Neuronal stem cell (in vitro differentiated cells): ENCODE measurements around the gene ADGRA1.

Experiments
- DNase-seq: peaks from one replicate; pipeline ENCODE4 v3.0.0-alpha.2; 2013; ENCODE audit warnings: low spot score
- H2AFZ ChIP-seq: one replicate; pipeline ENCODE4 v1.6.1; 2013; ENCODE audit warnings: mild to moderate bottlenecking, low read length, inconsistent platforms
- H2AK5ac ChIP-seq: 2 replicates; pipeline ENCODE4 v1.6.1; 2013; ENCODE audit warnings: low read depth, mild to moderate bottlenecking, inconsistent platforms, low read length, moderate library complexity, mixed read lengths
- H2BK120ac ChIP-seq: 2 replicates; pipeline ENCODE4 v1.6.1; 2013; ENCODE audit warnings: low read depth, mild to moderate bottlenecking, inconsistent platforms, low read length, moderate library complexity, mixed read lengths
- H2BK12ac ChIP-seq: one replicate; pipeline ENCODE4 v1.6.1; 2013; ENCODE audit warnings: low read length, inconsistent platforms
- H2BK15ac ChIP-seq: 2 replicates; pipeline ENCODE4 v1.6.1; 2013; ENCODE audit warnings: mild to moderate bottlenecking, low read length, inconsistent platforms, mixed read lengths
- H2BK5ac ChIP-seq: one replicate; pipeline ENCODE4 v1.6.1; 2013; ENCODE audit warnings: inconsistent platforms, mild to moderate bottlenecking, low read length, moderate library complexity
- H3K14ac ChIP-seq: one replicate; pipeline ENCODE4 v1.6.1; 2013; ENCODE audit warnings: low read length, inconsistent platforms
- H3K18ac ChIP-seq: 2 replicates; pipeline ENCODE4 v1.6.1; 2013; ENCODE audit warnings: low read length, inconsistent platforms
- H3K23ac ChIP-seq: 2 replicates; pipeline ENCODE4 v1.6.1; 2013; ENCODE audit warnings: low read depth, mild to moderate bottlenecking, mixed read lengths, low read length, inconsistent platforms; ENCODE audit not compliant: poor library complexity
- H3K27ac ChIP-seq: replicated peaks from 3 replicates; pipeline ENCODE4 v1.5.1; 2013; ENCODE audit warnings: low read length, inconsistent platforms
- H3K27me3 ChIP-seq, 3 experiments: 2 replicates each; pipeline ENCODE4 v1.6.1; 2013; ENCODE audit warnings: low read length in 3 of 3, mild to moderate bottlenecking in 2 of 3, inconsistent platforms in 1 of 3, low read depth in 1 of 3, mixed read lengths in 1 of 3, moderate library complexity in 1 of 3; ENCODE audit not compliant: control insufficient read depth in 3 of 3, insufficient read depth in 3 of 3
- H3K36me3 ChIP-seq, 2 donors: replicated peaks in 1 of 2; 2 replicates each; pipeline ENCODE4 v1.6.1; 2013; ENCODE audit warnings: low read length in 2 of 2; ENCODE audit not compliant: control insufficient read depth in 2 of 2, insufficient read depth in 2 of 2
- H3K4ac ChIP-seq: 2 replicates; pipeline ENCODE4 v1.6.1; 2013; ENCODE audit warnings: inconsistent platforms, mild to moderate bottlenecking, low read length, moderate library complexity
- H3K4me1 ChIP-seq, 2 donors: 1 replicate in 1 of 2; 2 replicates in 1 of 2; pipeline ENCODE4 v1.6.1; 2013; ENCODE audit warnings: low read length in 2 of 2, low read depth in 1 of 2; ENCODE audit not compliant: control insufficient read depth in 2 of 2, insufficient read depth in 1 of 2
- H3K4me2 ChIP-seq: one replicate; pipeline ENCODE4 v1.6.1; 2013; ENCODE audit warnings: mild to moderate bottlenecking, low read length, inconsistent platforms; ENCODE audit not compliant: insufficient read depth, poor library complexity, severe bottlenecking
- H3K4me3 ChIP-seq, 2 donors: 2 replicates each; pipeline ENCODE4 v1.5.1; 2013; ENCODE audit warnings: low read length in 2 of 2, mild to moderate bottlenecking in 2 of 2, inconsistent platforms in 1 of 2, moderate library complexity in 1 of 2
- H3K79me1 ChIP-seq: one replicate; pipeline ENCODE4 v1.6.1; 2013; ENCODE audit warnings: low read depth, mild to moderate bottlenecking, inconsistent platforms, low read length, moderate library complexity
- H3K9ac ChIP-seq: one replicate; pipeline ENCODE4 v1.6.1; 2013; ENCODE audit warnings: mild to moderate bottlenecking, low read depth, low read length, inconsistent platforms; ENCODE audit not compliant: poor library complexity
- H3K9me3 ChIP-seq, 2 donors: replicated peaks in 1 of 2; 2 replicates each; pipeline versions ENCODE3 to v1.6.1; 2013; ENCODE audit warnings: low read length in 2 of 2, mild to moderate bottlenecking in 2 of 2, inconsistent platforms in 1 of 2, low read depth in 1 of 2, mixed read lengths in 1 of 2, moderate library complexity in 1 of 2; ENCODE audit not compliant: control insufficient read depth in 2 of 2, insufficient read depth in 1 of 2
- H4K8ac ChIP-seq: one replicate; pipeline ENCODE4 v1.6.1; 2013; ENCODE audit warnings: low read depth, mild to moderate bottlenecking, inconsistent platforms, low read length, moderate library complexity
- H4K91ac ChIP-seq: one replicate; pipeline ENCODE4 v1.6.1; 2013; ENCODE audit warnings: low read length, low read depth, mild to moderate bottlenecking, inconsistent platforms; ENCODE audit not compliant: poor library complexity
- WGBS, 2 donors: extraction: QIAGEN DNeasy Blood & Tissue Kit; methylation state at CpG; one replicate each; pipeline ENCODE4 v1.1.7; 2013; ENCODE audit warnings: missing lambda C conversion rate in 2 of 2, mixed read lengths in 1 of 2; ENCODE audit not compliant: insufficient read length in 2 of 2, insufficient replicate concordance in 1 of 2; ENCODE audit errors: extremely low coverage in 2 of 2; 5-methylcytosine and 5-hydroxymethylcytosine counted together

ADGRA1 gene

DNA sequence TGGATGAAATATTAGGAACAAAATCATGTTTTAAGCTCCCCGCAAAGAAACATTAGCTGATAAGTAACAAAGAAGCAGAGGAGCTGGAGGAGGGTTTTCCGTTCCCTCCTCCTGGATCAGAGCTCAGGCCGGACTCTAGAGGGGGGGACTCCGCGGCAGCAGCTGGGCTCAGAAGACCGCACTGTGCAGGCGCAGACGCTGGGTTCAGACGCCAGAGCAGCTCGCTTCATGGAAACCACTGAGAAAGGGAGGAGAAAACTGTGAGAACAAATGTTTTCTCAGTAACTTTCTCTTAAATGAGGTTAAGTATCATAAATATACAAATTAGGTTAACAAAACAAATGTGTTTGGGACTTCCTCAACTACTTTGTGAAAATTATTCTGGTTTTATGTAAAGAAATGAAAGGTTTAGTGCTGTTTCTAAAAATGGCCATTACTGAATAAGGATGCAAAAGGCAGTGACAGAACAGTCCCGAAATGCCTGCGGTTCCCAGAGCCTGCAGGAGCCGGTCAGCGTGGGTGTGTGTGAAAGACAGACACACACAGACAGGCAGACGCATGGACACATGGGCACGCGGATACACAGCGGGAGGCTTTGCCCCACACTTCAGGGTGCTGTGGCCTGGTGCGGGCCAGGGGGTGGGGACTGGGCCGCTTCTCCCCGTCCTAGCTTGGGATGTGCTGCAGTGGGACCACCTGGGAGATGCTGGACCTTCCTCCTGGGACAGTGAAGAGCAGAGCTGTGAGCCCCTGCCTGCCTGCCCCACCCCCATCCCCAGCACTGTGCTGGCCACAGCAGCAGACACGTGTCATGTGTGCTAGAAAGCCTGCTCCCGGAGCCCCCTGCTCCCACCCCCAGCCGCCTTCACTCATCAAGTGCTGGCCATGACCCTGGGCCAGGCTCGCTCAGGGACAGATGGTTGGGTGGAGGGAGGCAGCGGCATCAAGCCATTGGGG is 20.3 kb upstream of the ADGRA1 start:
- no peaks in the 10 kb centered on the region for H3K36me3 ChIP-seq
- H3K79me1 ChIP-seq = no peaks in the 10 kb centered on the region
- no peak overlapping the region for H4K91ac ChIP-seq
- WGBS, 2 donors = no CpG with 5 or more reads among the region's 26 CpGs
- H3K4me1 ChIP-seq = no peaks in the 10 kb centered on the region
- H2AK5ac ChIP-seq = peak overlapping the region; percentile 56
- H3K4me2 ChIP-seq = no peak overlapping the region
- H3K23ac ChIP-seq = peak overlapping the region; percentile 68
- H3K9ac ChIP-seq = peak overlapping the region; percentile 81
- H4K8ac ChIP-seq = no peak overlapping the region
- peak overlapping the region; percentile 3 for H2BK12ac ChIP-seq
- H3K14ac ChIP-seq = peak overlapping the region; percentile 94
- H2BK5ac ChIP-seq = no peak overlapping the region
- no peak overlapping the region for H2BK15ac ChIP-seq
- no peak for DNase-seq
- no peak overlapping the region for H3K4me3 ChIP-seq
- H3K27ac ChIP-seq = no peak overlapping the region
- H3K27me3 ChIP-seq = peaks cover 0 to 5% (median 0%) of the 10 kb centered on the region in 3 experiments
- H3K9me3 ChIP-seq = no peaks in the 10 kb centered on the region
- no peak overlapping the region for H2AFZ ChIP-seq
- H3K4ac ChIP-seq = no peak overlapping the region
- no peak overlapping the region for H2BK120ac ChIP-seq
- H3K18ac ChIP-seq = peak overlapping the region; percentile 89

DNA sequence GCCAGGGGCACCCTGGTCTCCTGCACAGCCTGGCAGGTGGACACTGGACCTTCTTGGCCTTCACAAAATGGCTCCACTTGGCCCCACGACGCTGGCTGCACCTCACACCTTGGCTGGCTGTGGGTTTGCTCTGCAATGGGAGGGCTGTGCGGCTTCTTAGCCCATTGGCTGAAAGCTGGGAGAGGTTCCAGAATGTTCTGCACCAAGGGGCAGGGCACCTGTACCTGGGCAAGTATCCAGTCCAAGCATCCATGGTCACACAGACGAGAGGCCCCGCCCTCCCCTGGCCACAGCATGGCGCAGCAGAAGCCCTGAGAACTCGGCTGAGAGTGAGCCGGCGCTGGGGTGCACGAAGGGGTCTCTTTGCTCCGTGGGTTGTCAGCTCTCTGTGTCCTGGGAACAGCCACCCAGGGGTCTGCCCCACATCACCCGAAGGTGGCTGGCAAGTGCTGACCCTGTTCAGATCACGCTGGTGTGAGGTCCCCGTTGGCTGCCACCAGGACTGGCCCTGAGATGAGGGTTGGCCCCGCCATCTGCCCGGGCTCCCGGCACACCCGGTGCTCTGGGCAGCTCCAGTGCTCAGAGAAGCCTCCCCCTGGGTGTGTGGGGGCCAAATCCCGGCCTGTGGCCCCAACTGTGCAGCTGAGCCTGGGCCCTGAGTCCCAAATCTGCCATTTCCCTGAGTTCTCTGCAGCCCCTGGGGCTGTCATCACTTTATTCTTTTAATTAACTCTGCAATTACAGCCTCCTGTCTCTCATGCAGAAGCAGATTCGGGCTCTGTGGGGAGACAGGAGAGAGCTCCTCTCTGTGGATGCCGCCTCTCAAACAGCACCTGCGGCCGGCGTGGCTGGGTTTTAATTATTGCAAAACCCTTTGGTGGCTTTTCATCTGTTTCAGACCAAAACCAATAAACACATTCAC is 19.4 kb upstream of the ADGRA1 start:
- Histone ChIP-seq H2BK5ac (no peak overlapping the region), H3K14ac (peak overlapping the region; percentile 56), H3K27me3 (peaks cover 0 to 9% (median 0%) of the 10 kb centered on the region in 3 experiments), H2AK5ac (peak overlapping the region; percentile 46), H2AFZ (no peak overlapping the region), H3K4ac (no peak overlapping the region), H3K4me1 (no peaks in the 10 kb centered on the region), H3K27ac (no peak overlapping the region), H4K8ac (no peak overlapping the region), H3K4me3 (no peak overlapping the region), H3K36me3 (no peaks in the 10 kb centered on the region), H3K23ac (peak overlapping the region; percentile 68), H3K79me1 (no peaks in the 10 kb centered on the region), H2BK15ac (no peak overlapping the region), H3K9me3 (no peaks in the 10 kb centered on the region), H2BK120ac (no peak overlapping the region), H3K4me2 (no peak overlapping the region), H2BK12ac (peak overlapping the region; percentile 3), H4K91ac (no peak overlapping the region), H3K9ac (no peak overlapping the region), H3K18ac (peak overlapping the region; percentile 89)
- DNase-seq = no peak
- WGBS, 2 donors = no CpG with 5 or more reads among the region's 24 CpGs

- H3K36me3 ChIP-seq = no peaks in the 10 kb centered on the region
- H2BK120ac ChIP-seq = no peak overlapping the region
- WGBS, 2 donors = no CpG with 5 or more reads among the region's 23 CpGs
- H3K79me1 ChIP-seq = no peaks in the 10 kb centered on the region
- H2AK5ac ChIP-seq = peak overlapping the region; percentile 46
- no peak overlapping the region for H4K91ac ChIP-seq
- no peaks in the 10 kb centered on the region for H3K9me3 ChIP-seq
- no peak overlapping the region for H2BK5ac ChIP-seq
- no peaks in the 10 kb centered on the region for H3K4me1 ChIP-seq
- no peak for DNase-seq
- H3K27ac ChIP-seq = no peak overlapping the region
- H4K8ac ChIP-seq = peak overlapping the region; percentile 43
- H3K4me3 ChIP-seq = no peak overlapping the region
- H2BK12ac ChIP-seq = no peak overlapping the region
- H2AFZ ChIP-seq = no peak overlapping the region
- H3K27me3 ChIP-seq = peaks cover 0 to 9% (median 0%) of the 10 kb centered on the region in 3 experiments
- no peak overlapping the region for H3K9ac ChIP-seq
- no peak overlapping the region for H2BK15ac ChIP-seq
- H3K14ac ChIP-seq = peak overlapping the region; percentile 71
- H3K4ac ChIP-seq = no peak overlapping the region
- H3K23ac ChIP-seq = no peak overlapping the region
- H3K4me2 ChIP-seq = no peak overlapping the region
- peak overlapping the region; percentile 57 for H3K18ac ChIP-seq
Measured at GRCh38 chr10:133069033-133069525, 18.6 kb upstream of the ADGRA1 start.
